Measurements from ENCODE around the gene SERPINE1.
"Not testable (repeated sequence)": the region's sequence is repeated elsewhere in the genome, so short reads cannot be mapped to it uniquely, and the experiment has no call there.

The SERPINE1 gene

DNA sequence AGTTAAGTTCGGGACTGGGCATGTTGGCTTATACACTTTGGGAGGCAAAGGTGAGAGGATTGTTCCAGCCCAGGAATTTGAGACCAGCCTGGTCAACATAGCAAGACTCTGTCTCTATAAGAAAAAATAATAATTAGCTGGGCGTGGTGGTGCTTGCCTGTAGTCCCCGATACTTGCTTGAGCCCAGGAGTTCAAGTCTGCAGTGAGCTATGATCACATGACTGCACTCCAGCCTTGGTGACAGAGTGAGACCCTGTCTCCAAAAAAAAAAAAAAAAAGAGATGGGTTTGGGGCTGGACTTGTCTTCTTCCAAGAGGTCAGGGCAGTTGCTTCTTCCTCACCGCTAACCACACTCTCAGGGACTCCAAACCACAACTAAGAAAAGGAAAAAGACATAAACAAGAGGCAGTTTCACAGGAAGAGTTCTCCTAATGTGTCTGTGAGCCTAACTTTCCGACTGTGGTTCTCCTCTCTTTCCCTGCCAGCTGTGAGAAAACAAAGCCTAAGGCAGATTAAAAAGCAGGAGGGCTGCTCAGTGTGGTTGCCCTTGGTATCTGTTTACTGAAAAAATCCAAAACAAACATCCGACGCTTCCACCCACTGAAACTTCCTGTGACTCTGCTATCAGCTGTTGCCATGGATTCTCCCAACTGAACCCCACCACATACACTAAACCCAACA lies 2.4 kb upstream of the SERPINE1 start:
- DNase-seq (ENCODE audit: low spot score): peak; percentile 75

DNA sequence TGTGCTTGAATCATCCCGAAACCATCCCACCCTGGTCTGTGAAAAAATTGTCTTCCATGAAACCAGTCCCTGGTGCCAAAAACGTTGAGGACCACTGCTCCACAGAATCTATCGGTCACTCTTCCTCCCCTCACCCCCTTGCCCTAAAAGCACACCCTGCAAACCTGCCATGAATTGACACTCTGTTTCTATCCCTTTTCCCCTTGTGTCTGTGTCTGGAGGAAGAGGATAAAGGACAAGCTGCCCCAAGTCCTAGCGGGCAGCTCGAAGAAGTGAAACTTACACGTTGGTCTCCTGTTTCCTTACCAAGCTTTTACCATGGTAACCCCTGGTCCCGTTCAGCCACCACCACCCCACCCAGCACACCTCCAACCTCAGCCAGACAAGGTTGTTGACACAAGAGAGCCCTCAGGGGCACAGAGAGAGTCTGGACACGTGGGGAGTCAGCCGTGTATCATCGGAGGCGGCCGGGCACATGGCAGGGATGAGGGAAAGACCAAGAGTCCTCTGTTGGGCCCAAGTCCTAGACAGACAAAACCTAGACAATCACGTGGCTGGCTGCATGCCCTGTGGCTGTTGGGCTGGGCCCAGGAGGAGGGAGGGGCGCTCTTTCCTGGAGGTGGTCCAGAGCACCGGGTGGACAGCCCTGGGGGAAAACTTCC lies 784 bp upstream of the SERPINE1 start:
- peak; percentile 48 for DNase-seq (ENCODE audit: low spot score)

DNA sequence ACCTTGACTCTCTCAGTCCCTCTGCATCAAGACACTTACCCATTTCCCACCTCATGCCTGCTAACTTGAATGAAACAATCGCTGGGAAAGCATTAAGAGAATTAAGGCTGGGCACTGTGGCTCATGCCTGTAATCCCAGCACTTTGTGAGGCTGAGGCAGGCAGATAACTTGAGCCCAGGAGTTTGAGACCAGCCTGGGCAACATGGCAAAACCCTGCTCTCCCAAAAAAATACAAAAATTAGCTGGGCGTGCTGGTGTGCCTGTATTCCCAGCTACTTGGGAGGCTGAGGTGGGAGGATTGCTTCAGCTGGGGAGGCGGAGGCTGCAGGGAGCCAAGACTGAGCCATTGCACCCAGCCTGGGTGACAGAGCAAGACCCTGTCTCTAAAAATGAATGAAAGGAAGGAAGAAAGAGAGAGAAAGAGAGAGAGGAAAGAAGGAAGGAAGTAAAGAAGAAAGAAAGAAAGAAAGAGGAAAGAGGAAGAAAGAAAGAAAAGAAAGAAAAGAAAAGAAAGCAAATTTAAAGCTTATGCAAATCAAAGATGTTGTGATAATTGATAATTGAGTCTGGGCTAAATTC lies 646 bp downstream of the SERPINE1 start:
- no peak for DNase-seq (ENCODE audit: low spot score)

DNA sequence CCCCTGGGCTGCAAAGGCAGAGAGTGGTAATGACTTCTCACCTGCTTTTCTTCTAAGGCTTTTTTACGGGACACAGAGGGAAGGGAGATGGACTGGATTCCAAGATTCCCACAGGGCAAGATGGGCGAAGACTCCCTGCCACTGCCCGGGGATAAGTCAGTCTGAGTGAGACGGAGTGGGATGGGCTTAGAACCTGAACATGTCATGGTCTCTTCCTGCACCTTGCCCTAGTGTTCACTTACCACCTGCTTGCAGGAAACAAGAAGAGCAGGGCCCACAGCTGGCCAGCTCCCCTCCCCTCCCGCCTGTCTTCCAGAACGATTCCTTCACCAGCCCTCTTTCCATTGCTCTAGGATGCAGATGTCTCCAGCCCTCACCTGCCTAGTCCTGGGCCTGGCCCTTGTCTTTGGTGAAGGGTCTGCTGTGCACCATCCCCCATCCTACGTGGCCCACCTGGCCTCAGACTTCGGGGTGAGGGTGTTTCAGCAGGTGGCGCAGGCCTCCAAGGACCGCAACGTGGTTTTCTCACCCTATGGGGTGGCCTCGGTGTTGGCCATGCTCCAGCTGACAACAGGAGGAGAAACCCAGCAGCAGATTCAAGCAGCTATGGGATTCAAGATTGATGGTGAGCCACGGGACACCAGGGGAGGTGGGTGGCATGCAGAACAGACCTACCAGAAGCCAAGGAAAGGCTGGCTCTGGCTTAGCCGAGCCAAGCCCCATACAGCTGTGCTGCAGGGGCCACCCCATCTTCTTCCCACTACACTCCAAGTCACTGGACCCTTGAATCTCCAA lies 1.3 kb downstream of the SERPINE1 start:
- DNase-seq (ENCODE audit: low spot score): no peak

- DNase-seq (ENCODE audit: low spot score): no peak
Observed at GRCh38 chr7:101129603-101130117, 2.8 kb downstream of the SERPINE1 start.

DNA sequence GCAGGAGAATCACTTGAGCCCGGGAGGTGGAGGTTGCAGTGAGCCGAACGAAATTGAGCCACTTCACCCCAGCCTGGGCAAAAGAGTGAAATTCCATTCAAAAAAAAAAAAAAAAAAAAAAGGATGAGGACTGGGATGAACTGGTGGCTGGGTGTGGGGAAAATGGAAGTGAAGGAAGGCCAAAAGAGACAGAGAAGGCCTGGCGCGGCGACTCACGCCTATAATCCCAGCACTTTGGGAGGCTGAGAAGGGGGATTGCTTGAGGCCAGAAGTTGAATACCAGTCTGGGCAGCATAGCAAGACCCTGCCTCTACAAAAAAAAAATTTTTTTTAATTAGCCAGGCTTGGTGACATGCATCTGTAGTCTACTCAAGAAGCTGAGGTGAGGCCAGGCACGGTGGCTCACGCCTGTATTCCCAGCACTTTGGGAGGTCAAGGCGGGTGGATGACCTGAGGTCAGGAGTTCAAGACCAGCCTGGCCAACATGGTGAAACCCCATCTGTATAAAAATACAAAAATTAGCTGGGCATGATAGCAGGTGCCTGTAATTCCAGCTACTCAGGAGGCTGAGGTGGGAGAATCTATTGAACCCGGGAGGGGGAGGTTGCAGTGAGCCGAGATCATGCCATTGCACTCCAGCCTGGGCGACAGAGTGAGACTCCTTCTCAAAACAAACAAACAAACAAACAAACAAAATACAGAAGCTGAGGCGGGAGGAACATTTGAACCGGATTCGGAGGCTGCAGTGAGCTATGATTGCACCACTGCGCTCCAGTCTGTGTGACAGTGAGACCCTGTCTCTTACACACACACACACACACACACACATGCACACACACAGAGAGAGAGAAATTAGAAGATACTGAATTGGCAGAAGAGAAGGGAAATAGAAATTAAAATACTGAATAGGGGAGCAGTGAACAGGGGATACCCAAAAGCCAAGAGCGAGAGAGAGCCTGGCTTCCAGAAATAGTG lies 6.0 kb downstream of the SERPINE1 start:
- not testable (repeated sequence) for DNase-seq (ENCODE audit: low spot score)

GRCh38 chr7:101133621-101134398 lies 6.9 kb downstream of the SERPINE1 start:
- no peak for DNase-seq (ENCODE audit: low spot score)

GRCh38 chr7:101134399-101134980 lies 7.6 kb downstream of the SERPINE1 start:
- no peak for DNase-seq (ENCODE audit: low spot score)

DNA sequence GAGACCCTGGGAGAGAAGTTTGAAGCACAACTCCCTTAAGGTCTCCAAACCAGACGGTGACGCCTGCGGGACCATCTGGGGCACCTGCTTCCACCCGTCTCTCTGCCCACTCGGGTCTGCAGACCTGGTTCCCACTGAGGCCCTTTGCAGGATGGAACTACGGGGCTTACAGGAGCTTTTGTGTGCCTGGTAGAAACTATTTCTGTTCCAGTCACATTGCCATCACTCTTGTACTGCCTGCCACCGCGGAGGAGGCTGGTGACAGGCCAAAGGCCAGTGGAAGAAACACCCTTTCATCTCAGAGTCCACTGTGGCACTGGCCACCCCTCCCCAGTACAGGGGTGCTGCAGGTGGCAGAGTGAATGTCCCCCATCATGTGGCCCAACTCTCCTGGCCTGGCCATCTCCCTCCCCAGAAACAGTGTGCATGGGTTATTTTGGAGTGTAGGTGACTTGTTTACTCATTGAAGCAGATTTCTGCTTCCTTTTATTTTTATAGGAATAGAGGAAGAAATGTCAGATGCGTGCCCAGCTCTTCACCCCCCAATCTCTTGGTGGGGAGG lies 10.8 kb downstream of the SERPINE1 start:
- no peak for DNase-seq (ENCODE audit: low spot score)

DNA sequence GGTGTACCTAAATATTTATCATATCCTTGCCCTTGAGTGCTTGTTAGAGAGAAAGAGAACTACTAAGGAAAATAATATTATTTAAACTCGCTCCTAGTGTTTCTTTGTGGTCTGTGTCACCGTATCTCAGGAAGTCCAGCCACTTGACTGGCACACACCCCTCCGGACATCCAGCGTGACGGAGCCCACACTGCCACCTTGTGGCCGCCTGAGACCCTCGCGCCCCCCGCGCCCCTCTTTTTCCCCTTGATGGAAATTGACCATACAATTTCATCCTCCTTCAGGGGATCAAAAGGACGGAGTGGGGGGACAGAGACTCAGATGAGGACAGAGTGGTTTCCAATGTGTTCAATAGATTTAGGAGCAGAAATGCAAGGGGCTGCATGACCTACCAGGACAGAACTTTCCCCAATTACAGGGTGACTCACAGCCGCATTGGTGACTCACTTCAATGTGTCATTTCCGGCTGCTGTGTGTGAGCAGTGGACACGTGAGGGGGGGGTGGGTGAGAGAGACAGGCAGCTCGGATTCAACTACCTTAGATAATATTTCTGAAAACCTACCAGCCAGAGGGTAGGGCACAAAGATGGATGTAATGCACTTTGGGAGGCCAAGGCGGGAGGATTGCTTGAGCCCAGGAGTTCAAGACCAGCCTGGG lies 11.4 kb downstream of the SERPINE1 start:
- peak; percentile 91 for DNase-seq (ENCODE audit: low spot score)

GRCh38 chr7:101140339-101140699 lies 13.4 kb downstream of the SERPINE1 start:
- DNase-seq (ENCODE audit: low spot score): no peak

DNA sequence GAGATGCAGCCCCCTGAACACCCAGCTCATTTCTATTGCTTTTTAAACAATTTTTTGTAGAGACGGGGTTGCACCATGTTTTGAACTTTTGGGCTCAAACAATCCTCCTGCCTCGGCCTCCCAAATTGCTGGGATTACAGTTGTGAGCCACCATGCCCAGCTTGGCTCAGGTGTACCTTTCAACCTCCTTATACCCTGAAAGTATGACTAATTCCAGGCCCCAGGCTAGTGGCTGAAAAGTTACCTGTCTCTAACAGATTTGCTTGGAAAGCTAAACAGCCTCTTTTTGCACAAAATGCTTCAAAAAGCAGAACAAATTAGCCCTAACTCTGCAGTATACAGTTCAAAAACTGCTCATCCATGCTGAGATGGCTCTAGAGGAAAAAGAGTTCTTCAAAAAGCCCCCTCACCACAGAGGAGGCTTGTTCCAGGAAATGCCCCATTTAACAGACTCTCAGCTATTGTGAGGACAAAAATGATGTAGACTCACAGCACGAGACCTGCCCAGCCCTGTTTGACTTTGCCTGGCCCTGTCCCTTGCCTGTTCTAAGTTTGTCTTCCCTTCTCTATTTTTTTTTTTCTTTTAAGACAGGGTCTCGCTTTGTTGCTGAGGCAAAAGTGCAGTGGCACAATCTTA lies 14.0 kb downstream of the SERPINE1 start:
- DNase-seq (ENCODE audit: low spot score): no peak

DNA sequence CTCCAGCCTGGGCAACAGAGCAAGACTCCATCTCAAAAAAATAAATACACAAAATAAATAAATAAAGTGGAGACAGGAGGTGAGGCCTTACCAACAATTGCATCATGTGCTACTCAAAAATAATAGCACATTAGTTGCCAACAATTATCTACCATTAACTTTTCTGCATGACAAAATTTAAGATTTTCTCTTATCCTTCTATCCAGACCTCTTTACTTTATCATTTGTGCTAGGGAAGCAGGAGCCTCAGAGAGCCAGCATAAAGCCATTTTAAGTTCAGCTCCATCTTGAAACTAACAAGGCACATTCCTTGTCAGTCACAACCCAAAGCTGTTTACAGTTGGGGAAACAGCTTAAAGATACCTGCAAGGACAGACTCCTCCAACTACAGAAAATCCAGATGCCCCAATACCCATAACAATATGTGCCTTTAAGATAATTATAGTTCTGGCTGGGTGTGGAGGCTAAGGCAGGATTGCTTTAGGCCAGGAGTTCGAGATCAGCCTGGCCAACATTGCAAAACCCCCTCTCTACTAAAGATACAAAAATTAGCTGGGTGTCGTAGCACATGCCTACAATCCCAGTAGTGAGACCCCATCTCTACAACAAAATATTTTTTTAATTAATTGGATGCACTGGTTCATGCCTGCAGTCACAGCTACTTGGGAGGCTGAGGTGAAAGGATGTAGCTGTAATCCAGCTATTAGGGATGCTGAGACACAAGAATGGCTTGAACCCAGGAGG lies 25.2 kb downstream of the SERPINE1 start:
- no peak for DNase-seq (ENCODE audit: low spot score)

- peak; percentile 99 for DNase-seq (ENCODE audit: low spot score)
Observed at GRCh38 chr7:101153969-101154692, 27.2 kb downstream of the SERPINE1 start, which contains the start of gene AP1S1. Gene AP1S1, plus strand, starts transcription at chr7:101154476. Its CDS starts 39 bp downstream, at chr7:101154515.

- DNase-seq (ENCODE audit: low spot score): no peak
Observed at GRCh38 chr7:101154693-101155102, 27.8 kb downstream of the SERPINE1 start.

GRCh38 chr7:101155303-101155702 lies 28.4 kb downstream of the SERPINE1 start:
- DNase-seq (ENCODE audit: low spot score): no peak

- no peak for DNase-seq (ENCODE audit: low spot score)
Observed at GRCh38 chr7:101156277-101156676, 29.4 kb downstream of the SERPINE1 start.
